Fibroblast of skin of right quadriceps (primary cell): ENCODE results near the gene SMPDL3B.

Source experiments
- DNase-seq: peaks from one replicate; pipeline ENCODE4 v3.0.0-alpha.2; 2013

The SMPDL3B gene

DNA sequence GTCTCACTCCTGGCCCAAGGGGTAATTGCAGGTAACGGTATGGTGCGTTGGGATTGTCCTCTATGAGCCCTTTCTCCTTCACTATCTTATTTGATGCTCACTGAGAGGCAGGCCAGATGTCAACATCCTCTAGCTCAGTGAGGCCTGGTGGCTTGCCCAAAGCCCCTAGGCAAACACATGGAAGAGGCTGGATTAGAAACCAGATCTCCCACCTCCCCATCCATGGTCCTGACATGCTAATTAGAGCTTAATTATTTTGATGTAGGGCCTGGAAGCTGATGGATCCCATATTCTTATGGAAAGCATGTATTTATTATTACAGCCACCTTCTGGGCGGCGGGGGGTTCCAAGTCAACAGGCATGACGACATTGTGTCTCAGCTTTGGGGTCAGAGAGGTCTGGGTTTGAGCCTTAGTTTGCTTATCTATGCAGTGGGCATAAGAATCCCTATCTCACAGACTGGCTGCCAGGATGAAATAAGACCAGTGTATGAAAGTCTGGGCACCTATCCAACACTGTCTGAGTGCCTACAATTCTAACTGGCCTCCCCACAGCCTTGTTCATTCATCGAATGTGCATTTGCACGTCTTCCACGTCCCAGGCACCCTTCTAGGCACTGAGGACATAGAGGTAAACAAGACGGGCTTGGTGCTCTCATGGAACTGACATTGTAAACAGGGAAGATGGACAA, 6.2 kb downstream of the SMPDL3B start:
- no peak for DNase-seq

DNA sequence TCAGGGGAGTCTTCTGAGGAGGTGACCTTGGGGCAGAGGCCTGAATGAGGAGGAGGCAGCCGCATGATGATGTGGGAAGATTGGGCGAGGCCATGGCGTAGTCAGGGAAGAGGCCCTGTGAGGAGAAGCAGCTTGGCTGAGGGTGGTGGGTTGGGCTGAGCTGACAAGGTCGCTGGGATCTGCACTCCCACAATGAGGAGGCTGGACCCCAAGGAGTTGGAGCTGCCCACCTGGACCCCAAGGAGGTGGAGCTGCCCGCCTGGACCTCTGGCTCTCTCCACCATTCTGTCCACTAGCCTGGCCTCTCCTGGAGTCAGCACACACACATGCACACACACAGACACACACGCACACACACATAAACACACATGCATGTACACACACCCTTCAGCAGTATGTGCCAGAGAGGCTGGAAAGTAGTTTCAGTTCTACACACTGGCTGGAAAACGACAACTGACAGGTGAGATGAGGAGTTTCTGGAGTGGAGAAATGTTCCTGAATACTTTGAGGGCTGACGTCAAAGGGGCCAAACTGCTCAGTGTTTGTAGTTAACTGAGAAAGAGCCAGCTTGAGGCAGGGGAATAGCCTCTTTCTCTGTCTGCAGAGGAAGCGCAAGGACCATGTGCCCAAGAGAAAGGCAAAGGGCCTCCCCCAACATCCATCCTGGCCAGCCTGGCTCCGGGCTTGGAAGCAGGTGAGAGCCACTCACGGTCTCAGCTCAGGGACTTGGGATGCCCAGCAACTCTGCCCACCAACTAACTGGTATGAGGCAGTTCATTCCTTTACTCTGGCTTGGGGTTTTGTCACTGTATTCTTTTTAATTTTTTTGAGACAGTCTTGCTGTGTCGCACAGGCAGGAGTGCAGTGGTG, 7.1 kb downstream of the SMPDL3B start:
- no peak for DNase-seq

DNA sequence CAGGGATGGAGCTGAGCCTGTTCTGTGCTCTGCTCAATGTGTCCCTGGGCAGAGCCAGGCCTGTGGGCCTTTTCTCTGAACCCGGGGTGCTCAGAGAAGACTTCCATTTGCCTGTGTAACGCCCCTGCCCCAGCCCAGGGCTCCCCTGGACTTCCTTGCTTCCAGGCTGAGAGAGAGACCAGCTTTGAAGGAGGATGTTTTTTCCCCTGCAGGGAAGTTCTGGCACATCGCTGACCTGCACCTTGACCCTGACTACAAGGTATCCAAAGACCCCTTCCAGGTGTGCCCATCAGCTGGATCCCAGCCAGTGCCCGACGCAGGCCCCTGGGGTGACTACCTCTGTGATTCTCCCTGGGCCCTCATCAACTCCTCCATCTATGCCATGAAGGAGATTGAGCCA, 10.2 kb downstream of the SMPDL3B start:
- no peak for DNase-seq

DNA sequence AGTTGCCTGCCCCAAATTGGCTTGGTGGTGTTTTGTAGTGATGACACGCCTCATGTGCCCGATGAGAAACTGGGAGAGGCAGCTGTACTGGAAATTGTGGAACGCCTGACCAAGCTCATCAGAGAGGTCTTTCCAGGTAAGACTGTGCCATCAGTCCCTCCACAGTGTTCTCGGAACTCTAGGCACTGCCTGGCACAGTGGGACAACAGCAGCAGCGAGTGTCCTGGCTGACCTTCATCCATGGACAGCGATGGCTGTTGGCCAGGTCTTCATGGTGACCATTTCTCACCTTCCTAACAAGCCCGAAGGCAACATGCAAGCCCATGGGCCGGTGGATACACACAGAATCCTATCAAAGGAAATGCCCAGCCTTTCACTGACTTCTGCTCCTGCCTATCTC, 14.2 kb downstream of the SMPDL3B start:
- no peak for DNase-seq

DNA sequence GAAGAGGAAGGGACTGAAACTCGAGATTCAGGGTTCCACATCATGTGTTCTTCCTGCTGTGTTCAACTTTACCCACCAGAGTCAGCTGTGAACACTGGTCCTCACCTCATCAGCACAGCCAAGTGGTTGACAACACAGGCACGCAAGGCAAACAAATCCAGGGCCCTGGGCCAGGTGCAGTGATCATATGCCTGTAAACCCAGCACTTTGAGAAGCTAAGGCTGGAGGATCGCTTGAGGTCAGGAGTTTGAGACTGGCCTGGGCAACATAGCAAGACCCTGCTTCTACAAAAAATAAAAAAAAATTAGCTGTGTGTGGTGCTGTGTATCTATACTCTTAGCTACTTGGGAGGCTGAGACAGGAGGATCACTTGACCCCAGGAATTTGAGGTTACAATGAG, 16.6 kb downstream of the SMPDL3B start:
- DNase-seq = no peak

DNA sequence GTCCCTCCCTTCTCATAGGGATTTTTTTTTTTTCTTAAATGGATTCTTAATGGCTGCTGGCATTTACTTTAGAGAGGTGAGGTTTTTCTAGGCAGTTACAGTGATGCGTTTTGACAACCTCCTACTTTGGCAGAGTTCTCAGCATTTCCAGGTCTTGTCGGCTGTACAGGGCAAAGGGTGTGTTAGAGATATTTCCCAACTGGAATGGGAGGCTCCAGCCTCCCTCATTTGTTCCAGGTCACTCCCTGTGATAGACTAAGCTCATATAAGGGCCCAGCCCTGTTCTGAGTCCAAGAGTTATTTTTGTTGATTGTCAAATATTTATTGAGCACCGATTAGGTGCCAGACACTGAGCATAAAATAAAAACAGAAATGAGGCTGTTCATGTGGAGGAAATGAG, 17.3 kb downstream of the SMPDL3B start:
- no peak for DNase-seq

DNA sequence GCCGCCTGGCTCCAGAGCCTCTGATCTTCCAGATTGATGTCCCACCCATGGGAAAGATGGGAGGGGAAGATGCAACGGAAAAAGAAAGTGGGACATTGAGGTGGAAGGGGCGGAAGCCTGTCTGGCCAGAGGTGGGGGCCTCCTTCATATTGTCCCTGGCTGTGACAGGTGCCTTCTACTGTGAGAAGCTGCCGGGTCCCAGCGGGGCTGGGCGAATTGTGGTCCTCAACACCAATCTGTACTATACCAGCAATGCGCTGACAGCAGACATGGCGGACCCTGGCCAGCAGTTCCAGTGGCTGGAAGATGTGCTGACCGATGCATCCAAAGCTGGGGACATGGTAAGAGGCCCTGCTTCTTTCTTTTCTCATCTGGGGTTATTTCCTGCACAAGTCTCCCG, 19.4 kb downstream of the SMPDL3B start:
- DNase-seq = no peak

DNA sequence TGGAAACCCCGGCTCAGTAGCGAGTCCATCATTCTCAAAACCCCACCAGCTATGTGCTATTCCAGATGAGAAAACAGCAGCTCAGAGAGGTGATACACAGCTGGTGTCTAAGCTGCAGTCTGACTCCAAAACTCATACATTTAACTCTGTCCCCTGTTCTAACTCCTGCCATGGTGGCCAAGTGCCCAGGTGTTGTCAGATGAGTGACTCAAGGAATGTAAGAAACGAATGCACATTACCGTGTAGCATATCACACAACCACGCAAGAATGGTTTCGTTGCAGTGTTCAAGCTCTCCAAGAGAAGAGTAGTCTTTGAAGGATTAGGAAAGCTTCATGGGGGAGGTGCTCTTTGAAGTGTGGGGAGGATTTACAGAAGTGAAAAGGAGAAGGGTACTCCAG, 20.3 kb downstream of the SMPDL3B start:
- DNase-seq = no peak

DNA sequence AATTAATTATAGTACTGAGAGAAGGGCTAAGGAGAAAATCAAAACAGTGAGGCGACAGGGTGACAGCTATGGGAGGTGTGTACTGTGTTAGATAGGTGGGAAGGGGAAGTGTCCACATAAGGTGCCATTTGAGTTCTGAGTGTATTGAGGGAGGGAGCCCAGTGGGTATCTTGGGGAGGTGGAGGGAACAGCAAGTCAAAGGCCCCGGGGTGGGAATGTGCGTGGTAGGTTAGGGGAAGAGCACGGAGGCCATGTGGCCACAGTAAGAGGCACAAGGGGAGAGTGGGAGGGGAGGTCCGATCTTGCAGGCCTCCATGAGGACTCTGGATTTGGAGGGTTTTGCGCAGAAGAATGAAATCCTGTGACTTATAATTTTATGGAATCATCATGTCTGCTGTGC, 22.0 kb downstream of the SMPDL3B start:
- no peak for DNase-seq

DNA sequence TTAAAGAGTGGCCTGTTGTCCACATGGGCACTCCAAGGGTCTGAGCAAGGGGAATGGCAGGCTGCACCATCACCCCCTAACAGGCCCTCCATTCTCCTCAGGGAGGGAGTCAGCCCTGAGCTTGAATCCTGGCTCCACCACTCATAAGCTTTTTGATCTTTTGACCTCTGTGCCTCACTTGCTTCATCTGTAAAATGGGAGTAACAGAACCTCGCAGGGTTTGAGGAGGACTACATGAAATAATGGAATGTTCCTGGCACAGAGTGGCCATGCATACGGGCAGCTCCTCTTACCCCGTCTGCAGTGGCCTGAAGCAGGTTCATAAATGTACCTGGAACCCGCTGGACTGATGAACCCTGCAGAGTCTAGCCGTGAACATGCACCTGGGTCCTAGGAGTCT, 22.9 kb downstream of the SMPDL3B start:
- no peak for DNase-seq

DNA sequence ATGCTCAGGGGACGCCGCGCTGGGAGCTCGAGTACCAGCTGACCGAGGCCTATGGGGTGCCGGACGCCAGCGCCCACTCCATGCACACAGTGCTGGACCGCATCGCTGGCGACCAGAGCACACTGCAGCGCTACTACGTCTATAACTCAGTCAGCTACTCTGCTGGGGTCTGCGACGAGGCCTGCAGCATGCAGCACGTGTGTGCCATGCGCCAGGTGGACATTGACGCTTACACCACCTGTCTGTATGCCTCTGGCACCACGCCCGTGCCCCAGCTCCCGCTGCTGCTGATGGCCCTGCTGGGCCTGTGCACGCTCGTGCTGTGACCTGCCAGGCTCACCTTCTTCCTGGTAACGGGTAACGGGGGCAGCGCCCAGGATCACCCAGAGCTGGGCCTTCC, 23.7 kb downstream of the SMPDL3B start:
- no peak for DNase-seq

DNA sequence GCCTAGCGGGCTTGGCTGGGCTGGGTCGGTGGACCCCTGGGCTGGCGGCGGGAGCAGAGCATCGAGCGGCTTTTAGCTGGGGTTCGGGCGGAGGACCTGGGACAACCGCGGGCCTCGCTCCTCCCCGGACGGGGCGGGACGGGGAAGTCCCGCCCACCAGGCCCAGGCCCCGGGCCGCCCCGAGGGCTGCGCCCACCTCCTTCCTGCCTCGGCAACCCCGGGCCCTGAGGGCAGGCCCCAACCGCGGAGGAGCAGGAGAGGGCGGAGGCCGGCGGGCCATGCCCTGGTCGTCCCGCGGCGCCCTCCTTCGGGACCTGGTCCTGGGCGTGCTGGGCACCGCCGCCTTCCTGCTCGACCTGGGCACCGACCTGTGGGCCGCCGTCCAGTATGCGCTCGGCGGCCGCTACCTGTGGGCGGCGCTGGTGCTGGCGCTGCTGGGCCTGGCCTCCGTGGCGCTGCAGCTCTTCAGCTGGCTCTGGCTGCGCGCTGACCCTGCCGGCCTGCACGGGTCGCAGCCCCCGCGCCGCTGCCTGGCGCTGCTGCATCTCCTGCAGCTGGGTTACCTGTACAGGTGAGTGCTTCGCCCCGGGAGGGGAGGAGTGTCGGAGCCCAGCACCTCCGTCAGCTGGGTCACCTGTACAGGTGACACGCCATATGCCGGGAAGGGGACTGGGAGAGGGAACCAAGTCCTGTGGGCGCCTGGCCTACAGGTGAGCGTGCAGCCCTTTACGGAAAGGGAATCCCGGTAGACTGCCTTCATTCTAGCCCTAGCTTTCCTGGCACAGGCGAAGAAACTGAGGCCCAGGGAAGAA, 25.2 kb downstream of the SMPDL3B start, which contains the start of gene XKR8:
Gene XKR8, plus strand, starts transcription at position 182 of the 812 bp plus-strand sequence. Its CDS starts 97 bp downstream, at position 279.
- DNase-seq = peak; percentile 73

DNA sequence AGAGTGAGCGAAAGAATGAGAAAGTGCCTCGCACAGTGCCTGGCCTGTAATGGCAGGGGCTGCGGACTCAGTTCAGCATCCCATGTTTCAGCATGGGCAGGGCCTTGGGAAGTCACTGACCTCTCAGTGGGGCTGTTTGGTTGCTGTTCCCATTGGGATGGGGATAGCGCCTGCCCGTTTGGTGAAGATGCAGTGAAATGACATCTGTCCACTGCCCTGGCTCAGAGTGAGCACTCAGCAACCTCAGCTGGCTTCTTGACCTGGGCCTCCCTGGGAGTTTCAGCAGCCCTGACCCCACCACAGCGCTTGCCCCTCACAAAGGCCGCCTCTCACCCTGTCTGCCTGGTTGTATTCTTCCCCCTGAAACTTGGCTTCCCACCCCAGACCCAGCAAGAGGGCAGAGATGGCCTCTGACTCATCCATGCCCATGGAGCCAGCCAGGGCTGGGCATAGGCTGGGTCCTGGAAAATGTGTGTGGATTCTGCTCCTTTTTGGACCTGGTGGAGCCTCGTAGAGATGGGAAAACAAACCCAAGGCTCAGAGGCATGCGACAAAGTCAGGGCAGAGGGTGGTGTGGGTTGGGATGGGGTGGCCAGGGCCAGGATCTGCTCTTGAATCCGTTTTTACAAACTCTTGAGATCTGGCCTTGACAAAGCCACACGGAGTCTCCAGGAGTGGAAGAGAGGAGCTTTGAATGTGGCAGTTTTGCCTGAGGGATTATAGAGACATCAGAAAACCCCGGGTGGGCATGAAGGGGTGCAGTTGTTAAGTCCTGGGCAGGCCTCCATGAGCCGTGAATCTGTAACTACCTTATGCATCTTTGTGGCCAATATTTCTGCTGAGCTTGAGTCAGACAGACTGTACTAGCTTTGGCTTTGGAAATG, 26.2 kb downstream of the SMPDL3B start:
- no peak for DNase-seq

DNA sequence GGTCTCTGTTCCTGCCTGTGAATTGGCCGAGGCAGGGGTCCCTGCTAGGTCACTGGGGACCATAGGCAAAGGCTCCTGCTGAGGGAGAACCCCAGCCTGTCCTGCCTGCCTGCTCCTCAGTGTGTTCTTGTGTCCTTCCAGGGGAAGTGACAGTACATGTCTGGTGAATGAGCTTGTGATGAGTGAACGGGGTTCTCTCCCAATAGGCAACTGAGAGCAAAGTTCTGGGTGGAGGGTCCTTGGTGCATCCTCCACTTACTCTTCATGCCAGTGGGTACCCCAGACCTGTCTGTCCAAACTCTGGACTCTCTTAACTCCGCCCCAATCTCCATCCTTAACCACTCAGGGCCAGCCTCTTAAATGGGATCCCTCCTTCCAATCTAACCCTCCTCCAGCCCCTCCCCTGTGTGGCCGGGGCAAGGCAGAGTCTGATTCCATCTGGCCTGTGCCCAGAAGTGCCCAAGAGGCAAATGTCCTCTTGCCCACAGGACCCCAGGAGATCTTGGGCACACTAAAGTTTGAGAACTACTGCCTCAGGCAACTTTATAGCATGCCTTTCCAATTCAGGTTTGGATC, 26.9 kb downstream of the SMPDL3B start:
- DNase-seq = no peak

DNA sequence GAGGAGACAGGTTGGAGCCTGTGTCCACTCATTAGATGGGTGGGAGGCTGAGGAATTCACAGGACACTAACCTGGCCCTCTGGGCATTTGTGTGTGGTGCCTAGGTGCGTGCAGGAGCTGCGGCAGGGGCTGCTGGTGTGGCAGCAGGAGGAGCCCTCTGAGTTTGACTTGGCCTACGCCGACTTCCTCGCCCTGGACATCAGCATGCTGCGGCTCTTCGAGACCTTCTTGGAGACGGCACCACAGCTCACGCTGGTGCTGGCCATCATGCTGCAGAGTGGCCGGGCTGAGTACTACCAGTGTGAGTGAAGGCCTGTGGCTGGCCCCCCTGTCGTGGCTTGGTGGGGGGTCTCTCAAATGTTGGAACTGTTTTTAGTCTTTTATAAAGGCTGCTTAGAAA, 28.6 kb downstream of the SMPDL3B start:
- DNase-seq = no peak

DNA sequence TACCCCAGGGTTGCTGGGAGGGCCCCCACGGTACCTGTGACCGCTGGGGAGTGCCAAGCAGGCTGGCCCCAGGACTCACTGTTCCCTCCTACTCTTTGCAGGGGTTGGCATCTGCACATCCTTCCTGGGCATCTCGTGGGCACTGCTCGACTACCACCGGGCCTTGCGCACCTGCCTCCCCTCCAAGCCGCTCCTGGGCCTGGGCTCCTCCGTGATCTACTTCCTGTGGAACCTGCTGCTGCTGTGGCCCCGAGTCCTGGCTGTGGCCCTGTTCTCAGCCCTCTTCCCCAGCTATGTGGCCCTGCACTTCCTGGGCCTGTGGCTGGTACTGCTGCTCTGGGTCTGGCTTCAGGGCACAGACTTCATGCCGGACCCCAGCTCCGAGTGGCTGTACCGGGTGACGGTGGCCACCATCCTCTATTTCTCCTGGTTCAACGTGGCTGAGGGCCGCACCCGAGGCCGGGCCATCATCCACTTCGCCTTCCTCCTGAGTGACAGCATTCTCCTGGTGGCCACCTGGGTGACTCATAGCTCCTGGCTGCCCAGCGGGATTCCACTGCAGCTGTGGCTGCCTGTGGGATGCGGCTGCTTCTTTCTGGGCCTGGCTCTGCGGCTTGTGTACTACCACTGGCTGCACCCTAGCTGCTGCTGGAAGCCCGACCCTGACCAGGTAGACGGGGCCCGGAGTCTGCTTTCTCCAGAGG, 31.8 kb downstream of the SMPDL3B start:
- DNase-seq = no peak

DNA sequence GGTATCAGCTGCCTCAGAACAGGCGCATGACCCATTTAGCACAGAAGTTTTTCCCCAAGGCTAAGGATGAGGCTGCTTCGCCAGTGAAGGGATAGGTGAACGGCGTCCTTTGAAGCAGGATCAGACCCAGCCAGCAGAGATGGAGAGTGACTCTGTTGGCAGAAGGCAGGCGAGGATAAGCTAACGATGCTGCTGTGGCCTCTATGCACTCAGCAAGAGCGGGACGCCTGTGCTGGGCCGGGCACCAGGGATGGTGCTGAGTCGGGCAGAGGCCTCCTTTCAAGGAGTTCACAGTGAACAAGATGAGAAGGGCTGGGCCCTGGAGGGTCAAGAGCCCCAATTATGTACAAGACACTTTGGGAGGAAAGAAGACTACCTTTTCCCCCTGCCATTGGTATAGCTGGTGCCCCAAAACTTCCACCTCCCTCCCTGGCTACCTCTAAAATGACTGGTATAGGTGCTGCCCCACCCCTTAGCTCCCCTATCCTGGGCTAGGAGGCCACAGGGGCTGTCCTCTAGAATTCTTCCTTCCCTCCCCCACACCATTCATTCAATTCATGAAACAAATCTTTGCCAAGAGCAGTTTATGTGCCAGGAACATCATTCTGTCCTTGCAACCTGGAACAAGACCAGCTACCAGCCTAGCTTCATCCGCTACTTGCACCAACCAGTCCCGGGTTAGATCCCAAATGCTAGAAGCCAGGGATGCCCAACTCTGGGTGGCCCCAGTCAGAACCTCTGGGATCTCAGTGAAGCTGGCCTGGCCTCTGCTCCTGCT, 32.5 kb downstream of the SMPDL3B start:
- no peak for DNase-seq

DNA sequence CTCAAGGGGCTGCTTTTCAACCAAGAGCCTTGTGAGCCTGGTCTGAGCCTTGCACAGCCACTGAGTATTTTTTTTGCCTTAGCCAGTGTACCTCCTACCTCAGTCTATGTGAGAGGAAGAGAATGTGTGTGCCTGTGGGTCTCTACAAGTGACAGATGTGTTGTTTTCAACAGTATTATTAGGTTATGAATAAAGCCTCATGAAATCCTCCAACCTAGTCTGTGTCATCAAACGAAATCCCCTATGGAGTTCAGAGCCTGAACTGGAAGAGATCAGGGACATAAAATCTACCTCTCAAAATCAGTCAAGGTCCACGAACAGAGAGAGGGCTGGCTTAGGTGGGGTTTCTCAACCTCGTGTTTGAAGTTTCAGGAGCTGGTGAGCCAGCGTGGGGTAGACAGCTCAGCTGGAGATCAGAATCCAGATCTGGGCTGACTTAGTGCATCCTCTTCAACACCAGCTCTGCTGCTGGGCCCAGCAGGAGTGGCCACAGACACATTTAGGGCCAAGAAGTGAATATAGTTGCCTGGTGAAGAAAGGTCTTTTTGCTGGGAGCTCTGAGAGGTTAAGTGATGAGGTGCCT, 33.2 kb downstream of the SMPDL3B start:
- no peak for DNase-seq

DNA sequence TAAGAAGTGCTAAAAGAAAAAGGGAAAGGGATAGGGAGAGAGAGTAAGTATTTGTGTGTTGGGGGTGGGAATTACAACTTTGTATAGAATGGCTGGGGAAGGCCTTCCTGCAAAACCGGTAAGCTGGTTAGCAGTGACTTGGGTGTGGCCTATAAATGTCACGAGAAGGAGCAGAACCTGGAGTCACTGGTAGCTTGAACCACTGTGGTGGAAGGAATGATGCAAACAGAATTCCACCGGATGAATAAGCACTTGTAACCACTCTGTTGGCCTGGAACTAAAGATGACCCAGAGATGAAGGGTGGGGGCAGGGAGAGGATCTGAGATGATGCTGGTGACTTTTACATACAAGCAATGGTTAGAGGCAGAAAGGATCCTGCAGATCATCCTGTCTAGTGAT, 33.9 kb downstream of the SMPDL3B start:
- peak; percentile 85 for DNase-seq

DNA sequence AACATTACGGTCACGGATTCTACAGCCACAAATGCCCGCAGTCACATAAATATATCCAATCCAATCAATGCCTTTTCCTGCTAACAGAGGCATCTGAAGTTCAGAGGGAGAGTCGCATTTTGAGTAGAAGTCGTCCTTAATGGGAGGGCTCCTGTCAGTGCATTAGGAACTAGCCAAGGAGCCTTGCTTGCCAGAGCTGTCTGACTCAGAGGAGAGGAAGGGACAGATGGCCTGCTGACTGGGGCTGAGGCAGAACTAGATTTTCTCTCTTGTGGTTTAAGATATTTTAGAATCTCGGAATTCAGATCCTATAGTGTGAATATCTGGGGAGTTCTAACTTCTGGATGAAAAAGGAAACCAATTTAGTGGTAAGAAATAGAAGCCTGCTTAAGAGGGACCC, 35.6 kb downstream of the SMPDL3B start:
- peak; percentile 77 for DNase-seq
